Common myeloid progenitor, CD34-positive (primary cell): ENCODE measurements around the gene ALKBH5.

Experiments
- CTCF ChIA-PET: fragments of 350-600 bp; sonication (Branson Sonifier 250); formaldehyde crosslinking; loops from one replicate; lab custom pipeline; 2021; ENCODE audit warnings: antibody characterized with exemption; lab: Charles Lee
- POLR2A ChIA-PET: fragments of 350-600 bp; sonication (Branson Sonifier 250); formaldehyde crosslinking; loops from one replicate; lab custom pipeline; 2021; ENCODE audit warnings: antibody characterized with exemption; lab: Charles Lee
- DNase-seq, 3 donors: peaks; one replicate each; pipeline versions ENCODE4 v3.0.0 to v3.0.0-alpha.2; 2013
- H3K27ac ChIP-seq, 2 experiments: 1 replicate in 1 of 2; 2 replicates in 1 of 2; pipeline ENCODE4 v1.7.0; 2013; ENCODE audit warnings: inconsistent platforms in 2 of 2, low read length in 2 of 2, mild to moderate bottlenecking in 2 of 2, low read depth in 1 of 2, moderate library complexity in 1 of 2; ENCODE audit not compliant: severe bottlenecking in 2 of 2, insufficient read depth in 1 of 2, poor library complexity in 1 of 2
- H3K27me3 ChIP-seq, 5 experiments: replicated peaks in 2 of 5; 1 replicate in 3 of 5; 2 replicates in 2 of 5; pipeline versions ENCODE4 v1.6.1 to v1.7.0; 2013; ENCODE audit warnings: low read length in 4 of 5, mild to moderate bottlenecking in 2 of 5, moderate library complexity in 2 of 5, inconsistent platforms in 1 of 5; ENCODE audit not compliant: insufficient read depth in 5 of 5, control insufficient read depth in 4 of 5
- H3K36me3 ChIP-seq, 4 experiments: 1 replicate in 2 of 4; 2 replicates in 2 of 4; pipeline versions ENCODE4 v1.6.1 to v1.7.0; 2013; ENCODE audit warnings: low read length in 3 of 4, control low read depth in 1 of 4, mild to moderate bottlenecking in 1 of 4; ENCODE audit not compliant: control insufficient read depth in 4 of 4, insufficient read depth in 4 of 4
- H3K4me1 ChIP-seq, 4 experiments: 1 replicate in 3 of 4; 2 replicates in 1 of 4; pipeline versions ENCODE4 v1.6.1 to v1.7.1; 2013; ENCODE audit warnings: low read length in 3 of 4, mild to moderate bottlenecking in 3 of 4, control low read depth in 1 of 4, inconsistent platforms in 1 of 4, moderate library complexity in 1 of 4; ENCODE audit not compliant: control insufficient read depth in 4 of 4, insufficient read depth in 4 of 4; ENCODE audit errors: control extremely low read depth in 1 of 4
- H3K4me3 ChIP-seq, 7 experiments: 1 replicate in 4 of 7; 2 replicates in 3 of 7; pipeline versions ENCODE4 v1.5.1 to v1.7.0; 2013; ENCODE audit warnings: mild to moderate bottlenecking in 7 of 7, low read length in 6 of 7, moderate library complexity in 6 of 7, inconsistent platforms in 2 of 7, low read depth in 2 of 7, control low read depth in 1 of 7; ENCODE audit not compliant: insufficient read depth in 4 of 7, control insufficient read depth in 1 of 7; ENCODE audit errors: extremely low read depth in 1 of 7
- H3K9me3 ChIP-seq, 5 experiments: 1 replicate in 4 of 5; 2 replicates in 1 of 5; pipeline versions ENCODE4 v1.6.1 to v1.7.1; 2013; ENCODE audit warnings: low read length in 4 of 5, mild to moderate bottlenecking in 2 of 5, inconsistent platforms in 1 of 5, low read depth in 1 of 5, moderate library complexity in 1 of 5; ENCODE audit not compliant: control insufficient read depth in 4 of 5, insufficient read depth in 2 of 5; ENCODE audit errors: control extremely low read depth in 1 of 5
- WGBS: methylation state at CpG from one replicate; pipeline ENCODE4 v1.1.5; 2013; ENCODE audit not compliant: insufficient coverage; 5-methylcytosine and 5-hydroxymethylcytosine counted together

The ALKBH5 gene

GRCh38 chr17:18247613-18248001, 64.0 kb downstream of the ALKBH5 start:
- no peaks in the 10 kb centered on the region for H3K27me3 ChIP-seq
- no peak for DNase-seq
- peaks cover 3 to 84% (median 58%) of the 10 kb centered on the region in 4 experiments for H3K36me3 ChIP-seq
- no peaks in the 10 kb centered on the region for H3K9me3 ChIP-seq
- H3K27ac ChIP-seq, result no peak overlapping the region
- CTCF ChIA-PET, result interaction anchor here (0.7 to 2.0 kb wide), 5 partner anchors 9 to 80 kb away, joined by 3 to 7 read pairs (median 4); no protein-coding TSS in a partner anchor
- POLR2A ChIA-PET, result no interaction called here
- 97% methylated on average over 29 of the region's 30 CpGs for WGBS
- H3K4me1 ChIP-seq, result no peaks in the 10 kb centered on the region
- no peak overlapping the region for H3K4me3 ChIP-seq

GRCh38 chr17:18248300-18248731, 64.7 kb downstream of the ALKBH5 start:
- H3K27me3 ChIP-seq, result no peaks in the 10 kb centered on the region
- peaks cover 3 to 87% (median 62%) of the 10 kb centered on the region in 4 experiments for H3K36me3 ChIP-seq
- no peaks in the 10 kb centered on the region for H3K4me1 ChIP-seq
- no peak overlapping the region for H3K4me3 ChIP-seq
- no peak overlapping the region for H3K27ac ChIP-seq
- no peaks in the 10 kb centered on the region for H3K9me3 ChIP-seq
- 38% methylated on average over 9 of the region's 9 CpGs for WGBS
- ChIA-PET CTCF (interaction anchor here (0.9 to 2.0 kb wide), 12 partner anchors 9 to 80 kb away, joined by 3 to 7 read pairs (median 3); no protein-coding TSS in a partner anchor), POLR2A (no interaction called here)
- peak; percentile 66 to 86 (median 81) for DNase-seq

DNA sequence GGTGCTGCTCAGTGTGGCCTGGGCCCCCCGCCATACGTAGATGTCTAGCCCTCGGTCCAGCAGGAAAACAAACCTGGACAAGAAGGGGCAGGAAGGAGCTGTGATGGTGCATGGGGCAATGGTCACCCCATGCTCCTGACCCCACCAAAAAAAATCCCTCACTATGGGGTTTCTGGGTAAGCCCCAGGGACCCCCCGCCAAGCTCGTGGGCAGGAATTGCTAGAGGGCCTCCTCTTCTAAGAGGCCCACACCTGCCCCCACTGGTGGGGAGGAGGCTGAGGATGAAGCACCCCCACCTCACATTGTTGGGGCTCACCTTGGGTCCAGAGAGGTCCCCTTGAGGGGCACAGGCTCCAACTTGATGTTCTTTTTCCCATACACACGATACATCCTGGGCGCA, 65.2 kb downstream of the ALKBH5 start:
- Histone ChIP-seq H3K27ac (no peak overlapping the region), H3K4me3 (no peak overlapping the region), H3K9me3 (no peaks in the 10 kb centered on the region), H3K4me1 (no peaks in the 10 kb centered on the region), H3K27me3 (no peaks in the 10 kb centered on the region), H3K36me3 (peaks cover 3 to 87% (median 64%) of the 10 kb centered on the region in 4 experiments)
- no peak for DNase-seq
- ChIA-PET POLR2A (no interaction called here), CTCF (interaction anchor here (0.9 to 2.0 kb wide), 9 partner anchors 8 to 74 kb away, joined by 3 to 7 read pairs (median 3); no protein-coding TSS in a partner anchor)
- WGBS, result 100% methylated on average over 3 of the region's 7 CpGs

DNA sequence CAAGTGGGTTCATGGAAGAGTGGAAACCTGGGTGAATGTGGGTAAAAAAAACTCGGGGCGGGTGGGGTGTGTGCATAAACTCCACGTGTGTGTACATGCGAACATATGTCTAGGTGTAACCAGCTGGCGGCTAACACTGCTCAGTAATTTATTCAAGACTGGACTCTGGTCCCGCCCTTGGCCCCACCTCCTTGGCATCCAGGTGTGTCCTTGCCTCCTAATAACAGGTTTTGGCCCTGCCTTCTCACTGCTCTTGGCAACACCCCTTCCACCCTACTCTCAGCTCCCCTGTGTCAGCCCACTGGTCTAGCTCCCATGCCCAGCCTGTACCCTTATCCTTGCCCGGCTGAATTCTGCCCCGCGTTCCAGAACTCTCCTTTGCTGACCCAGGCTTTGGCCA, 66.6 kb downstream of the ALKBH5 start:
- Histone ChIP-seq H3K27me3 (no peaks in the 10 kb centered on the region), H3K4me3 (no peak overlapping the region), H3K4me1 (no peaks in the 10 kb centered on the region), H3K36me3 (peaks cover 3 to 93% (median 70%) of the 10 kb centered on the region in 4 experiments), H3K27ac (no peak overlapping the region), H3K9me3 (no peaks in the 10 kb centered on the region)
- ChIA-PET CTCF (interaction anchor here (0.7 kb wide), 1 partner anchor 10 kb away, joined by 3 read pairs; no protein-coding TSS in a partner anchor), POLR2A (no interaction called here)
- WGBS, result 94% methylated on average over 8 of the region's 9 CpGs
- no peak for DNase-seq

DNA sequence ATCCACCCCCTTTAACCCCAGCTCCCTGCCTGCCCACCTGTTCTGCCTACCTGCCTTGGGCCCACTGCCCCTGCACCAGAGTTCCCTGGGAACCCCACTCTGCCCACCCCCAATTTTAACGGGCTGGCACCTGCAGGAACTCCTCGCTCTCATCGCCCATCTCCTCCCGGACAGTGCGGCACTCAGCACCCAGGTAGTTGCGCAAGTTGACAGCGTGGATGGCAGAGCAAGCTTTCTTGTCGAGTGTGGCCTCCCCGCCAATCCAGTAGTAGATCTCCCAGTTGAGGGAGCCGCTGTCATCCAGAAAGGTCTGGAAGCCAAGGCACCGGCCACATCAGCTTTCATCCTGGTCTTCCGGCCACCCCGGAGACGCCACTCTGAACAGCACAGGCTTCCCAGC, 67.1 kb downstream of the ALKBH5 start:
- no peak for DNase-seq
- no peaks in the 10 kb centered on the region for H3K9me3 ChIP-seq
- no peaks in the 10 kb centered on the region for H3K4me1 ChIP-seq
- H3K27me3 ChIP-seq, result no peaks in the 10 kb centered on the region
- no peak overlapping the region for H3K4me3 ChIP-seq
- H3K27ac ChIP-seq, result no peak overlapping the region
- ChIA-PET CTCF (interaction anchor here (0.7 kb wide), 1 partner anchor 9 kb away, joined by 3 read pairs; no protein-coding TSS in a partner anchor), POLR2A (no interaction called here)
- H3K36me3 ChIP-seq, result peaks cover 3 to 93% (median 70%) of the 10 kb centered on the region in 4 experiments
- 97% methylated on average over 14 of the region's 14 CpGs for WGBS

DNA sequence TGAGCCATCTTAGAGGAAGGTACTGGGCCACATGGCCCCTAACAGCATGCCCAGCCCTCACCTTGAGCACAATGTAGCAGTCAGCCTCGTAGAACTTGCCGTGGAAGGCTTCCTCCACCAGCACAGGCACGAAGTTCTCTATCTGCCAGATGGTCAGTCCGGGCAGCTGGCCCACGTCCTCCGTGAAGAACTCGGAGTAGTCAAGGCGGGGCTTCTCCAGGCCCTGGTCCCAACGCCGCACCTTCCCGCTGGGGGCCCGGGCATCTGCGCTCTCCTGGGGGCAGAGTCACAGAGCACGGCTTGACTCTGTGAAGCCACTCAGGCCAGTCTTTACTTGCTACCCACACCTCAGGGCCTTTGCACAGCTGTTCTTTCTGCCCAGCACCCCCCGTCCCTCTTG, 67.6 kb downstream of the ALKBH5 start:
- Histone ChIP-seq H3K9me3 (no peaks in the 10 kb centered on the region), H3K27ac (no peak overlapping the region), H3K36me3 (peaks cover 3 to 93% (median 73%) of the 10 kb centered on the region in 4 experiments), H3K27me3 (no peaks in the 10 kb centered on the region), H3K4me3 (no peak overlapping the region), H3K4me1 (no peaks in the 10 kb centered on the region)
- no peak for DNase-seq
- WGBS, result 95% methylated on average over 15 of the region's 15 CpGs
- ChIA-PET POLR2A (no interaction called here), CTCF (no interaction called here)

GRCh38 chr17:18252160-18252559, 68.5 kb downstream of the ALKBH5 start:
- Histone ChIP-seq H3K27ac (no peak overlapping the region), H3K36me3 (peaks cover 3 to 91% (median 71%) of the 10 kb centered on the region in 4 experiments), H3K27me3 (no peaks in the 10 kb centered on the region), H3K9me3 (no peaks in the 10 kb centered on the region), H3K4me3 (no peak overlapping the region), H3K4me1 (peaks cover 0 to 7% (median 5%) of the 10 kb centered on the region in 4 experiments)
- CTCF ChIA-PET, result no interaction called here
- POLR2A ChIA-PET, result no interaction called here
- WGBS, result 100% methylated on average over 1 of the region's 5 CpGs
- no peak for DNase-seq
